ENCODE data around the gene UBLCP1.

Gene UBLCP1

GRCh38 chr5:159311063-159311462 is 48.0 kb downstream of the UBLCP1 start:
- H3K4me3 ChIP-seq (ENCODE audit: low read depth, low read length): peak overlapping the region; percentile 53
- peaks cover 12% of the 10 kb centered on the region for H3K4me1 ChIP-seq (ENCODE audit: control insufficient read depth, insufficient read depth, low read length)
- peaks cover 43% of the 10 kb centered on the region for H3K27me3 ChIP-seq (ENCODE audit: control insufficient read depth, insufficient read depth, low read length)
- no peak overlapping the region for H3K27ac ChIP-seq (ENCODE audit: low read depth, low read length)
- no peak overlapping the region for H3K9ac ChIP-seq (ENCODE audit: low read length)
- no peaks in the 10 kb centered on the region for H3K9me3 ChIP-seq (ENCODE audit: control insufficient read depth, insufficient read depth, low read depth, low read length)
- no peaks in the 10 kb centered on the region for H3K36me3 ChIP-seq (ENCODE audit: control insufficient read depth, insufficient read depth, low read length)

DNA sequence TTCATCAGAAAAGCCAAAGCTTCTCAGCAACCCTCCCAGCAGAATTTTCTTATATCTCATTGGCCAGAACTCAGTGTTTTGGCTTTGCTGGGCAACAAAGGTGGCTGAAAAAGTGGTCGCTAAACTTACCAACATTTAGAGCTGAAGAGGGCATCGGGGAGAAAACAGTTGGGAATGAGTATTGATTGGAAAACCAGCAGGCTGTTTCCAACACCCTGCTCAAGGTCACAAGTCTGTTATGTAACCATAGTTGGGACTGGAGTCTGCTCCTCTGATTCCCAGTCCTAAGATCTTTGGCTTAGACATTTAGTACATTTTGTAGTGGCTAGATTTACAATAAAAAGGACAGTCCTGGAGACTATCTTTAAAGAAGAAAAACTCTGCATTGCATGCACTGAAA is 50.1 kb downstream of the UBLCP1 start:
- Histone ChIP-seq H3K4me1 (ENCODE audit: control insufficient read depth, insufficient read depth, low read length) (peaks cover 12% of the 10 kb centered on the region), H3K27me3 (ENCODE audit: control insufficient read depth, insufficient read depth, low read length) (peaks cover 42% of the 10 kb centered on the region), H3K9me3 (ENCODE audit: control insufficient read depth, insufficient read depth, low read depth, low read length) (no peaks in the 10 kb centered on the region), H3K27ac (ENCODE audit: low read depth, low read length) (no peak overlapping the region), H3K36me3 (ENCODE audit: control insufficient read depth, insufficient read depth, low read length) (no peaks in the 10 kb centered on the region), H3K9ac (ENCODE audit: low read length) (no peak overlapping the region), H3K4me3 (ENCODE audit: low read depth, low read length) (no peak overlapping the region)

- H3K9ac ChIP-seq (ENCODE audit: low read length): no peak overlapping the region
- no peaks in the 10 kb centered on the region for H3K9me3 ChIP-seq (ENCODE audit: control insufficient read depth, insufficient read depth, low read depth, low read length)
- no peak overlapping the region for H3K4me3 ChIP-seq (ENCODE audit: low read depth, low read length)
- H3K27me3 ChIP-seq (ENCODE audit: control insufficient read depth, insufficient read depth, low read length): peaks cover 7% of the 10 kb centered on the region
- no peak overlapping the region for H3K27ac ChIP-seq (ENCODE audit: low read depth, low read length)
- no peaks in the 10 kb centered on the region for H3K4me1 ChIP-seq (ENCODE audit: control insufficient read depth, insufficient read depth, low read length)
- H3K36me3 ChIP-seq (ENCODE audit: control insufficient read depth, insufficient read depth, low read length): no peaks in the 10 kb centered on the region
Measured at GRCh38 chr5:159316519-159317383, 53.7 kb downstream of the UBLCP1 start.

- no peak overlapping the region for H3K4me3 ChIP-seq (ENCODE audit: low read depth, low read length)
- no peaks in the 10 kb centered on the region for H3K4me1 ChIP-seq (ENCODE audit: control insufficient read depth, insufficient read depth, low read length)
- H3K9me3 ChIP-seq (ENCODE audit: control insufficient read depth, insufficient read depth, low read depth, low read length): no peaks in the 10 kb centered on the region
- H3K27me3 ChIP-seq (ENCODE audit: control insufficient read depth, insufficient read depth, low read length): no peaks in the 10 kb centered on the region
- no peaks in the 10 kb centered on the region for H3K36me3 ChIP-seq (ENCODE audit: control insufficient read depth, insufficient read depth, low read length)
- H3K27ac ChIP-seq (ENCODE audit: low read depth, low read length): no peak overlapping the region
- no peak overlapping the region for H3K9ac ChIP-seq (ENCODE audit: low read length)
Measured at GRCh38 chr5:159317849-159318248, 54.8 kb downstream of the UBLCP1 start.

- Histone ChIP-seq H3K4me3 (ENCODE audit: low read depth, low read length) (no peak overlapping the region), H3K9ac (ENCODE audit: low read length) (no peak overlapping the region), H3K9me3 (ENCODE audit: control insufficient read depth, insufficient read depth, low read depth, low read length) (no peaks in the 10 kb centered on the region), H3K4me1 (ENCODE audit: control insufficient read depth, insufficient read depth, low read length) (no peaks in the 10 kb centered on the region), H3K36me3 (ENCODE audit: control insufficient read depth, insufficient read depth, low read length) (no peaks in the 10 kb centered on the region), H3K27me3 (ENCODE audit: control insufficient read depth, insufficient read depth, low read length) (no peaks in the 10 kb centered on the region), H3K27ac (ENCODE audit: low read depth, low read length) (no peak overlapping the region)
Measured at GRCh38 chr5:159318448-159318847, 55.4 kb downstream of the UBLCP1 start.

DNA sequence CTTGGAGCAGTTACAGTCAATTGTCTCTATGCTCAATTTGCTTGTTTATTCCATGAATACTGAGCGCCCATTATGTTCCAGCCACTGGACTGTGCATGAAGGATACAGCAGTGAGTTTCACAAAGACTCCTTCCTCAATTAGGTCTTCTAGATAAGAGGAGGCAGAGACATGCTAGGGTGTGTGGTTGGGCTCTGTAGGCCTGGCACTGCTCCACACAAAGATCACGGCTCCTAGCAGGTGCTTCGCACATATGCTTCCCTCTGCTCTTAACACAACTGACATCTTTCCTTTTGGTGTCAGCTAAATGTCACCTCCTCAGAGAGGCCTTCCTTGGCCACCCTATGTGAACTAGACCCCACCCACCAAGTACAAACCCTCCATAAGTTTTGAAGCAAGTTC is 56.3 kb downstream of the UBLCP1 start:
- Histone ChIP-seq H3K27ac (ENCODE audit: low read depth, low read length) (no peak overlapping the region), H3K9me3 (ENCODE audit: control insufficient read depth, insufficient read depth, low read depth, low read length) (no peaks in the 10 kb centered on the region), H3K4me1 (ENCODE audit: control insufficient read depth, insufficient read depth, low read length) (no peaks in the 10 kb centered on the region), H3K4me3 (ENCODE audit: low read depth, low read length) (no peak overlapping the region), H3K36me3 (ENCODE audit: control insufficient read depth, insufficient read depth, low read length) (no peaks in the 10 kb centered on the region), H3K9ac (ENCODE audit: low read length) (no peak overlapping the region), H3K27me3 (ENCODE audit: control insufficient read depth, insufficient read depth, low read length) (no peaks in the 10 kb centered on the region)

DNA sequence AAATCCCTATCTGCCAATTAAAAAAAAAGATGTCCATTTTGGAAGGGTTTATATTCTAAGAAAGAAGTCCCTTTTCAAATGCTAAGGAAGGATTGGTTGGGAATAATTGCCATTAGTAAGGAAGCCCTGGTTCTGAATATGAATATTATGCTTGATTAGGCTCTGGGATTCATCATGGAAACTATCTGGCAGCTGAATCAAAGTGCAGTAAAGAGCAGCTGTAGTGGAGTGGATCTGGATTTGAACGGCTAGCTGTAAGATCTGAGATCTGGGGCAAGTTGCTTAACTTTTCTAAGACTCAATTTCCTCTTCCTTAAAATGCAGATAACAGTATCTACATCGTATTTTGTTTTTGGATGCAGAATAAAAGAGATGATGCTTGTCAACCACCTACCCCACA is 56.7 kb downstream of the UBLCP1 start:
- no peaks in the 10 kb centered on the region for H3K27me3 ChIP-seq (ENCODE audit: control insufficient read depth, insufficient read depth, low read length)
- H3K9ac ChIP-seq (ENCODE audit: low read length): no peak overlapping the region
- no peak overlapping the region for H3K27ac ChIP-seq (ENCODE audit: low read depth, low read length)
- no peaks in the 10 kb centered on the region for H3K36me3 ChIP-seq (ENCODE audit: control insufficient read depth, insufficient read depth, low read length)
- no peaks in the 10 kb centered on the region for H3K9me3 ChIP-seq (ENCODE audit: control insufficient read depth, insufficient read depth, low read depth, low read length)
- no peaks in the 10 kb centered on the region for H3K4me1 ChIP-seq (ENCODE audit: control insufficient read depth, insufficient read depth, low read length)
- H3K4me3 ChIP-seq (ENCODE audit: low read depth, low read length): no peak overlapping the region

GRCh38 chr5:159322180-159322579 is 59.1 kb downstream of the UBLCP1 start:
- no peaks in the 10 kb centered on the region for H3K9me3 ChIP-seq (ENCODE audit: control insufficient read depth, insufficient read depth, low read depth, low read length)
- H3K27me3 ChIP-seq (ENCODE audit: control insufficient read depth, insufficient read depth, low read length): no peaks in the 10 kb centered on the region
- H3K27ac ChIP-seq (ENCODE audit: low read depth, low read length): no peak overlapping the region
- H3K36me3 ChIP-seq (ENCODE audit: control insufficient read depth, insufficient read depth, low read length): no peaks in the 10 kb centered on the region
- H3K9ac ChIP-seq (ENCODE audit: low read length): no peak overlapping the region
- H3K4me1 ChIP-seq (ENCODE audit: control insufficient read depth, insufficient read depth, low read length): no peaks in the 10 kb centered on the region
- H3K4me3 ChIP-seq (ENCODE audit: low read depth, low read length): no peak overlapping the region

- H3K4me3 ChIP-seq (ENCODE audit: low read depth, low read length): no peak overlapping the region
- H3K9me3 ChIP-seq (ENCODE audit: control insufficient read depth, insufficient read depth, low read depth, low read length): no peaks in the 10 kb centered on the region
- H3K27ac ChIP-seq (ENCODE audit: low read depth, low read length): no peak overlapping the region
- no peaks in the 10 kb centered on the region for H3K4me1 ChIP-seq (ENCODE audit: control insufficient read depth, insufficient read depth, low read length)
- H3K9ac ChIP-seq (ENCODE audit: low read length): no peak overlapping the region
- H3K27me3 ChIP-seq (ENCODE audit: control insufficient read depth, insufficient read depth, low read length): peaks cover 4% of the 10 kb centered on the region; the same call in 1 of the 2 replicates
- H3K36me3 ChIP-seq (ENCODE audit: control insufficient read depth, insufficient read depth, low read length): no peaks in the 10 kb centered on the region
Measured at GRCh38 chr5:159324102-159324755, 61.1 kb downstream of the UBLCP1 start.

- H3K27ac ChIP-seq (ENCODE audit: low read depth, low read length): no peak overlapping the region
- no peak overlapping the region for H3K9ac ChIP-seq (ENCODE audit: low read length)
- H3K36me3 ChIP-seq (ENCODE audit: control insufficient read depth, insufficient read depth, low read length): no peaks in the 10 kb centered on the region
- H3K4me1 ChIP-seq (ENCODE audit: control insufficient read depth, insufficient read depth, low read length): no peaks in the 10 kb centered on the region
- H3K4me3 ChIP-seq (ENCODE audit: low read depth, low read length): no peak overlapping the region
- H3K27me3 ChIP-seq (ENCODE audit: control insufficient read depth, insufficient read depth, low read length): peaks cover 4% of the 10 kb centered on the region; the same call in 1 of the 2 replicates
- H3K9me3 ChIP-seq (ENCODE audit: control insufficient read depth, insufficient read depth, low read depth, low read length): no peaks in the 10 kb centered on the region
Measured at GRCh38 chr5:159324986-159325385, 61.9 kb downstream of the UBLCP1 start.

DNA sequence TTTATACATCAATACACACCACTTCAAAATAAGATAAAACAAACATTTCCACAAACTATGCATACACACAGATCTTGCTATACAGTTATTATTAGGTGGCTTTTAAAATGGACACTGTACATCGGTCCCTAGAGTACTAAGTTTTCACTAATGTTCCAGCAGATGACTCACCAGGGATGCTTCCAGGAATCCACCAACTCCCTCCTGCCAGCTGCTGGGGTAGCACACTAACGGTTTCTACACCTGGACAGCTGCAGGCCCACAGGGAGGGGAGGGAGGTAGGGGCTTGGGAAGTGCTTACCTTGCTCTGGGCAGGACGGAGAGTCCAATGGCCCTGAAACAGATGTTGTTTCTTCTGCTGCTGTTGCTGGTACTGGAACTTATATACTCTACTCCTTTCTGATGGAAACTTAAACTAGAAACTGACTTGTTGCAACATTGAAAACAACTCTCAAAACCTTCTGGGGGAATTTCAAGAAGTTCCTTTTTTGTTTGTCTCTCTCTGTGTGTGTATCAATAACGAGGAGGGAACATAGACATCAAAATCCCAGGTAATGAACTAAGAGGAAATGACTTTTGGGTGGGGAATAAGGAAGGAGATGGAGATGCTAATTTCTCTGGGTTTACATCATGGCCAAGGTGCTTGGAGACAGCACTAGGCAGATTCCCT is 67.2 kb downstream of the UBLCP1 start, which contains the start of gene IL12B:
IL12B (minus strand) TSS at position 357 of the 670 bp plus-strand sequence. CDS start 3,705 bp downstream, outside the sequence.
- H3K36me3 ChIP-seq (ENCODE audit: control insufficient read depth, insufficient read depth, low read length): no peaks in the 10 kb centered on the region
- H3K27ac ChIP-seq (ENCODE audit: low read depth, low read length): no peak within 1 kb of the TSS
- no peak within 1 kb of the TSS for H3K9ac ChIP-seq (ENCODE audit: low read length)
- H3K4me3 ChIP-seq (ENCODE audit: low read depth, low read length): peak within 1 kb of the TSS; percentile 61
- H3K27me3 ChIP-seq (ENCODE audit: control insufficient read depth, insufficient read depth, low read length): peaks cover 8% of the 10 kb centered on the region; the same call in 1 of the 2 replicates
- H3K9me3 ChIP-seq (ENCODE audit: control insufficient read depth, insufficient read depth, low read depth, low read length): no peaks in the 10 kb centered on the region
- H3K4me1 ChIP-seq (ENCODE audit: control insufficient read depth, insufficient read depth, low read length): no peaks in the 10 kb centered on the region
